GM19035 (cell line): Measurements from ENCODE around the gene ZG16B.

Source experiments
- ATAC-seq: cut with Tn5 transposase; IDR thresholded peaks from one replicate; pipeline ENCODE4 v1.9.1; 2021; ENCODE audit not compliant: unreplicated experiment

Gene ZG16B

DNA sequence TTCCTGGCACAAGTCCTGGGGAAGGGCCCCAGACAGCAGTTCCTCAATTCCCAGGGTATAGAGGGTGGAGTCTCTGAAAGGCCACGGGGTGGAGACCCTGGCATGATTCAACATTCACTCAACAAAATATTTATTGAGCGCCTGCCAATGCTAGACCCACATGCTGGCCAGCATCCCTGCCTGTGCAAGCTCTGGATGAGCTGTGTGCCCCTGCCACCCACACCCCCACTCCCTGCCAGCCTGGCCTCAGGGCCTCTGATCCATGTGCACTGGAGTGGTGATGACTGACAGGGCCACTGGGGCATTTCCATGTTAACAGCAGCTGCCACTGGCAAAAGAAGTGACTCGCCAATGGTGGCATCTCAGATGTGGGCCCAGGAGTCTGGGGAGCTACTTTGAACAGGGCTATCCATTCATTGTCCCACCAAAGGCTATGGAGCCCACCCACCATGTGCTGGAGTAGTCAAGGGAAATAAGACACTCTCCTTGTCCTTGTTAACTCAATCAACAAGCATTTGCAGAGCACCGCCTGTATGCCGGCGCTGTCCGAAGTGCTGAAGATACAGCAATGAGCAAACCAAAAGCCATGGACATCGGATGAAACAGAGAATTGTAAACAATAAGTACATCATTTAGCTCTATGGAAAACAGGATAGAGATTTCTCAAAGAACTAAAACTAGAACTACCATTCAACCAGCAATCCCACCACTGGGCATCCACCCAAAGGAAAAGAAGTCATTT is 30.9 kb downstream of the ZG16B start:
- no peak for ATAC-seq

- ATAC-seq, result no peak
Observed at GRCh38 chr16:2865651-2866050, 35.5 kb downstream of the ZG16B start.

DNA sequence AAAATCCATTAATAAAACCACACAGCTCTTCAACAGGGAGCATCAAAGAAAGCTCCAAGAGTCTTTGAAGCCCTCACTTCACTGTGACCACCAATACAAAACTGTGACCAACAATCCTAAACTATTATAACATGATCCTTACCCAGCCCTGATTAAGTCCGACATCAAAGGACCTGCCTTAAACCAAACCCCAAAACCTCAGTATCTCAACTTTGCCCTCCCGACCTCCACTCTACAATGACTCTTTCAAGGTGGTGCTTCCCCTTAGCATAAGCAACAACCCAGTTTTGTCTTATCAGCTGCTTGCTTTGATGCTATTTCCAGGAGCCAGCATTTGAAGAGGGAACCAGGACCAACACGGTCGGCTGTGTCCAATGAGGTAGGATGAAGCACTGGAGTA is 36.3 kb downstream of the ZG16B start:
- no peak for ATAC-seq

DNA sequence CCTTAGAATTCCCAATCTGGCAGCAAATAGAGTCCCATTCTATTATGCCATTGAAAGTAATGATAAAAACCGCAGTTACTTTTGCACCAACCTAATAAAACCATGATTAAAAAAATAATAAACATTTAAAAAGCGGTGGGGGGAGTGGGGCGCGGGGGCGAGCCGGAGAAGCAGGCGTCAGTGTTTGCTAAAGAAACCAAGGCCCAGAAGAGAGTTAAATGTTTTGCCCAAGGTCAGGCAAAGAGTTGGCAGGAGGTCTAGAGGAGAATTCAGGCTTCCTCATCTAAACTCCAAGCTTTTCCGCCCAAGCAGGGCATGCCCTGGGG is 37.5 kb downstream of the ZG16B start:
- ATAC-seq, result no peak

- ATAC-seq, result peak; percentile 94
Observed at GRCh38 chr16:2867987-2868789, 38.1 kb downstream of the ZG16B start.

GRCh38 chr16:2871926-2872325 is 41.8 kb downstream of the ZG16B start:
- no peak for ATAC-seq

- no peak for ATAC-seq
Observed at GRCh38 chr16:2874032-2874911, 44.2 kb downstream of the ZG16B start.

- ATAC-seq, result peak; percentile 71
Observed at GRCh38 chr16:2874912-2875362, 44.8 kb downstream of the ZG16B start.

GRCh38 chr16:2879854-2880508 is 49.9 kb downstream of the ZG16B start:
- ATAC-seq, result no peak
